SK-N-MC (cell line): ENCODE data around the gene ANXA6.

Experiments used
- DNase-seq: peaks from one replicate; pipeline ENCODE4 v3.0.0-alpha.2; 2011; ENCODE audit warnings: low read depth, low spot score
- H3K27ac ChIP-seq: fragments of 200-600 bp; sonication (generic); 2 replicates; pipeline ENCODE4 v1.5.1; 2016; ENCODE audit warnings: mixed run types
- H3K36me3 ChIP-seq: fragments of 200-600 bp; sonication (generic); 2 replicates; pipeline ENCODE4 v1.6.1; 2017; ENCODE audit warnings: antibody characterized with exemption, low read length, mixed read lengths; ENCODE audit not compliant: insufficient read depth
- H3K4me3 ChIP-seq: fragments of 200-600 bp; sonication (generic); 2 replicates; pipeline ENCODE4 v1.5.1; 2016
- H3K9ac ChIP-seq: fragments of 200-600 bp; sonication (generic); 2 replicates; pipeline ENCODE4 v1.8.0; 2017; ENCODE audit warnings: mixed run types, mixed read lengths; ENCODE audit not compliant: insufficient read length
- H3K9me3 ChIP-seq: fragments of 200-600 bp; sonication (generic); 2 replicates; pipeline ENCODE4 v1.6.1; 2017; ENCODE audit warnings: low read depth, mild to moderate bottlenecking, antibody characterized with exemption, low read length, moderate library complexity, mixed read lengths
- EZH2 ChIP-seq: fragments of 200-600 bp; sonication (generic); IDR thresholded peaks from one replicate; pipeline ENCODE4 v1.6.1; 2017; ENCODE audit warnings: antibody characterized with exemption
- FOXP2 ChIP-seq: optimal IDR thresholded peaks from 2 replicates; pipeline ENCODE3; 2011; ENCODE audit warnings: mild to moderate bottlenecking, moderate library complexity; ENCODE audit not compliant: insufficient read depth; ENCODE audit errors: extremely low read length, control extremely low read depth
- POLR2AphosphoS5 ChIP-seq: IDR thresholded peaks from 2 replicates; pipeline ENCODE4 v1.6.1; 2012; ENCODE audit warnings: mild to moderate bottlenecking, low read depth, low read length, borderline replicate concordance

ANXA6 gene

DNA sequence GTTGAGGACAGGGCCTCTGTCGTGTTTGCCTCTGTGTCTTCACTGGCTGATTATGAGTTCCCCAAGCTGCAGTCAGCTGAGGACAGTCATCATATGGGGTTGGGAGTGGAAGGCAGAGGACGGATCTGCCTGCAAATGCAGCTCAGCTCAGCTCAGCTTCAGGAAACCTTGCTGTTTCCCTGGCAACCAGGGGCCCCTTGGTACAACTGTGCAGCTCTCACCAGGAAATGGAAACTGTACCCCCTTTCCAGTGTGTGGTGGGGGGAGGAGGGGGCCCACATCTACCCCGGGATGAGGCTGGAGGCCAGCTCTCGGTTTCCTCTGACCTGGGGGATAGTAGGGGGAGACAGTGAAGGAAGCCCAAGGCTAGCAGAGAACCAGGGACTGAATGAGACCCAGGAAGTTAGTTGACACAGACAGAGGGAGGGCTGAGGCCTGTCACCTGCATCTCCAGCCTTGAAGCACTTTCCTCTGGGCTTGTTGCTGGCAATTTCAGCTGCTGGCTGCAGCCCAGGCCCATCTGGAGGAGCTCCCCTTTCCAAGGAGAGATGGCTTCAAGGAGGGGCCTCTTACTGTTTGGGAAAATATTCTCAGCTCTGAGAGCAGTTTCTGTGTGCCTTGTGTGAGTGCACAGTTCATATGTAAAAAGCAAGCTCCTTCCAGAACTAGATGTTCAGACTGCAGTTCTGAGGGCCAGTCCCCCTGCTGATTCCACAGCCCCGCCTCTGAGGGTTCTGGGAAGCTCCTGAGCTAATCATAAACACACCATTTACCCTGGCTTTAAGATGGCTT is 6.9 kb downstream of the ANXA6 start:
- H3K9ac ChIP-seq: peak overlapping the region; percentile 22
- H3K36me3 ChIP-seq: peaks cover 32% of the 10 kb centered on the region
- peak overlapping the region; percentile 92 for H3K27ac ChIP-seq
- H3K9me3 ChIP-seq: no peaks in the 10 kb centered on the region
- H3K4me3 ChIP-seq: peak overlapping the region; percentile 60
- no peak for TF ChIP-seq EZH2
- no peak for TF ChIP-seq FOXP2
- TF ChIP-seq POLR2AphosphoS5: no peak
- DNase-seq: no peak

- Histone ChIP-seq H3K4me3 (no peak overlapping the region), H3K9me3 (no peaks in the 10 kb centered on the region), H3K9ac (no peak overlapping the region), H3K27ac (no peak overlapping the region), H3K36me3 (peaks cover 43% of the 10 kb centered on the region)
- TF ChIP-seq EZH2 (no peak), FOXP2 (no peak), POLR2AphosphoS5 (no peak)
- no peak for DNase-seq
These were observed 9.0 kb downstream of the ANXA6 start for GRCh38 chr5:151148583-151148982.

GRCh38 chr5:151147033-151147432 is 10.5 kb downstream of the ANXA6 start:
- Histone ChIP-seq H3K4me3 (no peak overlapping the region), H3K9ac (no peak overlapping the region), H3K27ac (no peak overlapping the region), H3K36me3 (peaks cover 42% of the 10 kb centered on the region), H3K9me3 (no peaks in the 10 kb centered on the region)
- TF ChIP-seq FOXP2 (no peak), POLR2AphosphoS5 (no peak)
- no peak for DNase-seq

DNA sequence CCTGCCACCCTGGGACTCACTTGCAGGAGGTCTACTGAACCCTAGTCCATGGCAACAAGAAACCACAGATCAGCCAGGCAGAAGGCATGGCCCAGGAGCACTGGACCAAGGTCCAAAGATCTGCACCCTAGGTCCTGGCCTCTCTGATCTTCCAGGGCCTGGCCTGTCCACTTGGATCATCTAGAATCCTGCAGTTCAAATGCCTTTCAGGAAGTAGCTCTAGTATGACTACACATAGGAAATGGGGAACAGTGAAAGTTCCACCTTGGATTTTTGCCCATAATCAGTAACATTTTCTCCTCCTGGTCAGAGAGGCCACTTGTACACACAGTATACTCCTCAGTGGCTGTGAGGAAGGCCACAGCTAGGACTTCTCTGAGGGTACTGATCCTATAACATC is 11.5 kb downstream of the ANXA6 start:
- H3K9me3 ChIP-seq: no peaks in the 10 kb centered on the region
- no peak for DNase-seq
- H3K9ac ChIP-seq: no peak overlapping the region
- H3K4me3 ChIP-seq: no peak overlapping the region
- H3K36me3 ChIP-seq: peaks cover 50% of the 10 kb centered on the region
- no peak overlapping the region for H3K27ac ChIP-seq
- no peak for TF ChIP-seq POLR2AphosphoS5
- TF ChIP-seq EZH2: no peak

DNA sequence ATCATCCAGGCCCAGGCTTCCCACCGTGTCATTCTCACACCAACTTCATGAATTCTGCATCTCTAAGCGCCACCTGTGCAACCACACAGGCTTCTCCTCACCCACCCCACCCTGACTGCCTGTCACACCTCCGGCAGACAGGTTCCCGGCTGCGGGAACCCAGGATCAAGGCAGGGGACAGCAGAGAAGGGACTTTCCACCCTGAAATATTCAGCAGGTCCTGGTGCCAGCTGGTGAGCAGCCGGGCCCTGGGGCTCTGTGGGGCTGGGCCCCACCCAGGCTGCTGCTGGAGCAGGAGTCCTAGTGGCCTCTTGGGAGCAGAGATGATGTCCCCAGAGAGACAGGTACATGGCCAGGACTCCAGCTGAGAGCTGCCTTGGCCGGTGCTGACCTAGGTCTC is 12.7 kb downstream of the ANXA6 start:
- no peak overlapping the region for H3K9ac ChIP-seq
- H3K4me3 ChIP-seq: no peak overlapping the region
- H3K9me3 ChIP-seq: no peaks in the 10 kb centered on the region
- DNase-seq: no peak
- no peak for TF ChIP-seq POLR2AphosphoS5
- no peak for TF ChIP-seq EZH2
- no peak for TF ChIP-seq FOXP2
- no peak overlapping the region for H3K27ac ChIP-seq
- H3K36me3 ChIP-seq: peaks cover 53% of the 10 kb centered on the region

GRCh38 chr5:151144275-151144674 is 13.3 kb downstream of the ANXA6 start:
- TF ChIP-seq EZH2 (no peak), FOXP2 (no peak), POLR2AphosphoS5 (no peak)
- H3K36me3 ChIP-seq: peaks cover 57% of the 10 kb centered on the region
- no peak overlapping the region for H3K4me3 ChIP-seq
- no peak overlapping the region for H3K9ac ChIP-seq
- no peak for DNase-seq
- no peak overlapping the region for H3K27ac ChIP-seq
- no peaks in the 10 kb centered on the region for H3K9me3 ChIP-seq

GRCh38 chr5:151143645-151144044 is 13.9 kb downstream of the ANXA6 start:
- peaks cover 64% of the 10 kb centered on the region for H3K36me3 ChIP-seq
- no peaks in the 10 kb centered on the region for H3K9me3 ChIP-seq
- no peak overlapping the region for H3K9ac ChIP-seq
- H3K4me3 ChIP-seq: no peak overlapping the region
- TF ChIP-seq FOXP2 (no peak), POLR2AphosphoS5 (no peak), EZH2 (no peak)
- no peak for DNase-seq
- no peak overlapping the region for H3K27ac ChIP-seq

- H3K9me3 ChIP-seq: no peaks in the 10 kb centered on the region
- no peak for DNase-seq
- no peak overlapping the region for H3K4me3 ChIP-seq
- no peak overlapping the region for H3K9ac ChIP-seq
- H3K27ac ChIP-seq: no peak overlapping the region
- TF ChIP-seq FOXP2: no peak
- H3K36me3 ChIP-seq: peaks cover 68% of the 10 kb centered on the region
These were observed 14.6 kb downstream of the ANXA6 start for GRCh38 chr5:151142933-151143332.

- Histone ChIP-seq H3K36me3 (peaks cover 68% of the 10 kb centered on the region), H3K4me3 (no peak overlapping the region), H3K9me3 (no peaks in the 10 kb centered on the region), H3K27ac (no peak overlapping the region), H3K9ac (no peak overlapping the region)
- DNase-seq: no peak
- TF ChIP-seq POLR2AphosphoS5 (no peak), FOXP2 (no peak), EZH2 (no peak)
These were observed 16.0 kb downstream of the ANXA6 start for GRCh38 chr5:151141535-151141934.
